ENCODE results near the gene LCE1B.

DNA sequence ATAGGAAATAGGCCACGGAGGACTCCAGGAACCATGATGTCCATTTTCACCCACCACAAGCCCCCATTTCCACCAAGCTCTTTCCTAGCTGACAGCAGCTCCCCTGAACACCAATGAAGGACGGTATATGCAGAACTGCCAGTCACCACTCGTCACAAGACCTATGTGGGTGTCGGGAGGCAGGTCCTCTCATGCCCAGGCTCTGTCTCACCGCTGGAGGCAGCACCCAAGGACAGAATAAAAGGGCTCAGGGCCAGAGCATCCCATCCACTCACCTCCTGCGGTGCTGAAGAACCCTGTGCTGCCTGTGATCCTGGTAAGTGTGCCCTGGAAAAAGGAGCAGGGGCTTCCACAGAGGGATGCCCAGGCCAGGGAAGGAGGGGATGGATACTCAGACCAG lies 36.9 kb upstream of the LCE1B start, which contains the start of gene LCE1F:
- TF ChIP-seq, protein P1, sequence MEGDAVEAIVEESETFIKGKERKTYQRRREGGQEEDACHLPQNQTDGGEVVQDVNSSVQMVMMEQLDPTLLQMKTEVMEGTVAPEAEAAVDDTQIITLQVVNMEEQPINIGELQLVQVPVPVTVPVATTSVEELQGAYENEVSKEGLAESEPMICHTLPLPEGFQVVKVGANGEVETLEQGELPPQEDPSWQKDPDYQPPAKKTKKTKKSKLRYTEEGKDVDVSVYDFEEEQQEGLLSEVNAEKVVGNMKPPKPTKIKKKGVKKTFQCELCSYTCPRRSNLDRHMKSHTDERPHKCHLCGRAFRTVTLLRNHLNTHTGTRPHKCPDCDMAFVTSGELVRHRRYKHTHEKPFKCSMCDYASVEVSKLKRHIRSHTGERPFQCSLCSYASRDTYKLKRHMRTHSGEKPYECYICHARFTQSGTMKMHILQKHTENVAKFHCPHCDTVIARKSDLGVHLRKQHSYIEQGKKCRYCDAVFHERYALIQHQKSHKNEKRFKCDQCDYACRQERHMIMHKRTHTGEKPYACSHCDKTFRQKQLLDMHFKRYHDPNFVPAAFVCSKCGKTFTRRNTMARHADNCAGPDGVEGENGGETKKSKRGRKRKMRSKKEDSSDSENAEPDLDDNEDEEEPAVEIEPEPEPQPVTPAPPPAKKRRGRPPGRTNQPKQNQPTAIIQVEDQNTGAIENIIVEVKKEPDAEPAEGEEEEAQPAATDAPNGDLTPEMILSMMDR (IDR thresholded peaks at IDR 0.05) = peak in 1 of 6 experiments; percentile 33
- no peak for TF ChIP-seq POLR2A (IDR thresholded peaks at IDR 0.05)

Measured in esophagus squamous epithelium (tissue), 4 donors.